Activated CD4-positive, alpha-beta T cell treated with anti-CD3 and anti-CD28 coated beads, Interleukin-2, amount 50 U/mL, for 48 hours (primary cell): Measurements from ENCODE around the gene ASPG.
A peak's percentile ranks its signal among the peaks of the same experiment; 100 is the strongest.

Experiments used
- DNase-seq, 2 experiments: peaks; one replicate each; pipeline ENCODE4 v3.0.0-alpha.2; 2020

ASPG gene

GRCh38 chr14:104107101-104107581 is 21.6 kb downstream of the ASPG start:
- no peak for DNase-seq

GRCh38 chr14:104107611-104108569 is 22.4 kb downstream of the ASPG start:
- no peak for DNase-seq

- DNase-seq, result no peak
Measured at GRCh38 chr14:104108570-104109541, 23.4 kb downstream of the ASPG start.

DNA sequence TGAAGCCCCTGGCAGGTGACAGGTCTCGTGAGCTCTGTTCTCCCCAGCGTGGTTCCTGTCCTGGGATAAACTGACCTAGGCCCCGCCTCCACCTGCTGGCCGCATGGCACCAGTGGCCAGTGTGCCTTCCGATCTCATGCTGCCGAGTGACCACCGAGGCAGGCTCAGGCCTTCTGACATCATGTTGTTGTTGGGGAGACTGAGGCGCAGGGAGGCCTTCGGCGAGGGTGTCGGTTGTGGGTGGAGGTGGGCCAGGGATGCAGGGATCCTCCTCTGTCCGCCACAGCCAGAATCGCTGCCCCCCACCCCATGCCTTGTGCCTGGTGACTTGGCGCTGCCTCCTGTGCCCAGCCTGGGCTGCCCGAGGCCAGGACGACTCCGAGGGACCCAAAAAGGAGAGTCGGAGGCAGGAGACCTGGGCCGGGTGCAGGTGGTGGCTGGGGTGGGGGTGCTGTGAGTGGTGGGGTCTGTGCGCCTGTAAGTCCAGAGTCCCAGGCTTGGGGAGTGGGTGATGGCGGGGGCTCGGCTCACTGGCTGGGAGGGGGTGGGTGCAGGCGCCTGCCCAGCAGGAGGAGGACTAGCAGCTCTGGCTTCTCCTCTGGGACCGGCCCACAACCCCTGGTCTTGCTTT is 24.3 kb downstream of the ASPG start:
- no peak for DNase-seq

DNA sequence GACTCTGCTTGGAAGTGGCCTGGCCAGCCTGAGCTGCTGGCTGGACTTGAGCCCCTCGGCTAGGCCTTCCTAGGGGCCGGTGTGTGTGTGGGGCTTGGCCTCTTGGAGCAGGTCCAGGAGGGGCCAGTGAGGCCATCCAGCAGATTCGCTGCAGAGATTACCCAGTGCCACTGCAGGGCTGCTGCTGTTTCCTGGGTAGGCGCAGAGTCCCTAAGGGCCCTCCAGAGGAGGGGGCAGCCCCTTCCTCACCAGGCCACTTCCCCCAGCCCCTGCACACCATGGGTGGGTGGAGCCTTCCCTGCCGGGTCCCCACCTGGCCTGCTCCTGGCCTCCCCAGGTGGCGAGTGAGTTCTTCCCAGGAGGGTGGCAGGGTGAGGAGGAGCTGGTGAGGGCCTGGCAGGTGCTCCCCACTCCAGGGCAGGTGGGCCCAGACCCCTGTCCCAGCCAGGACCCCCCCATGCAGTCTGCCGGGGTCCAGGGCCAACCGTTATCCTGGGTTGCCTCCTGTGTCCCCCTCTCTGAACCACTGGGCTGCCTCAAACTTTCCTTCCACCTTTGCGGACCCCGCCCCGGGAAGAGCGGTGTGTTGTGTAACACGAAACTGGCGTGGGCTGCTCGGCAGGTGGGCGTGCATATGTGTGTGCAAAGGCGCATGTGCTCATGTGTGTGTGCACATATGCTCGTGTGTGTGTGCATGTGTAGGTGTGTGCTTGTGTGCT is 25.1 kb downstream of the ASPG start:
- DNase-seq, result no peak

DNA sequence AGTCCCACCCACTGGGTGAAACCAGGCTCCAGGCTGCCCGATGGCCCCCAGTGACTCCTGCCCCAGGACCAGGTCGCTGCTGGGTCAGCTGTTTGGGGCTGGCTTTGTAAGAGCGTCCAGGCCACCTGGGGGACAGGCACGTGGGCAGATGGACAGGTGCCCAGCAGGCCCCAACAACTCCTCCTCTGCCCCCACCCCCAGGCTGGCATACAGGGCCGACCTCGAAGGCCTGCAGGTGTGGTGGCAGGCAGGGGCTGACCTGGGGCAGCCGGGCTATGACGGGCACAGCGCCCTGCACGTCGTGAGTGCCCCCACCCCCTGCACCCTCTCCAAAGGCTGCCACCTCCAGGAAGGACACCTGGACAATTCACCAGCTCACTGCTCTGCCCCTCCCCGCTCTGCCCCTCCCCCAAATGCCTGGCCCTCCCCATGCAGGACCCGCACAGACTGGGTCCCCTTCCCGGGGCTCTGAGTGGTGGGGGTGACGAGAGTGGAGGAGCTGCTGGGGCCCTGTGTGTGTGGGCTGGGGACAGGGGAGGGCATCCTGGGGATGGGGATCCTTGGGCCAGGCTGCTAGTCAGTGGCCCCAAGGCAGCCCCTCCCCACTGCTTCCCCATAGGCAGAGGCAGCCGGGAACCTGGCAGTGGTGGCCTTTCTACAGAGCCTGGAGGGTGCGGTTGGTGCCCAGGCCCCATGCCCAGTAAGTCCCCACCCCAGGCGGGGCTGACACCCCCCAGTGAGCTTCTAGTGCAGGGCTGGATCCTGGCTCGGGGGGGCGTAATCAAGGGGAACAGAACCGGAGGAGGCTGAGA is 26.0 kb downstream of the ASPG start:
- DNase-seq, result no peak

GRCh38 chr14:104112113-104112505 is 26.6 kb downstream of the ASPG start:
- no peak for DNase-seq

GRCh38 chr14:104112609-104113571 is 27.4 kb downstream of the ASPG start:
- DNase-seq, result no peak

DNA sequence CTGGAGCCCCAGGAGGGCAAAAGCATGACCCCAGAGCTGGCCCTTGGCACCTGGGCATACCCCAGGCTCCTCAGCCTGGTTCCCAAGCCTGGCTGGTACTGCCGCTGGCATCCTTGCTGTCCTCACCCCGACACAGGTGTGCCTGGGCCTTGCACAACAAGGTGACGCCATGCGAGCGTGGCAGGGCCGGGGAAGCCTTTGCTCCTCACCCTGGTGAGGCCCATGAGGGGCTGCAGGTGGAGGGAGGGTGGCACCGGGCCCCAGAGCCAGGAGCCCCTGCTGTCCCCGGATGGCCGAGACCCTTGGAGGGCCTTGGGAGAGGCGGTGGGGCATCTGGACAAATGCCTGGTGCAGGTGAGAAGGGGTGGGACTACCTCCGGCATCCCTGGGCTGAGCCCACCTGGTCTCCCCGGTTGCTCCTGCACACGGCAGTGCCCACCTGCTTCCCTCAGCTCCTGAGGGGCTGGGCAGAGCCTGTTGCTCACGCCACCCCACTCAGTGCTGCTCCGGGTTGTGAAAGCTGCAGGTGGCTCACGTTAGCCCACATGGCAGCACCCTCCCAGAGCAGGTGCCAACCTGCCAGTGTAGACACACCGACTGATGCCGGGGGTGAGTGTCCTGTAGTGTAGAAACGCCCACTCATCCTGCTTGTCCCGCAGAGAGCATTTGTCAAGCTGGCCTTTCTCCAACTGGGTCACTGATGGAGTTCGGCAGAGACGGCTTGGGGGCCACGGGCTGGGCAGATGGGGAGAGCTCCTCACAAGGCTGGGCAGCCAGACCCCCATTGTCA is 28.3 kb downstream of the ASPG start:
- DNase-seq, result no peak

- no peak for DNase-seq
Measured at GRCh38 chr14:104114421-104115130, 29.1 kb downstream of the ASPG start.

GRCh38 chr14:104115131-104115600 is 29.7 kb downstream of the ASPG start:
- no peak for DNase-seq

GRCh38 chr14:104115691-104116287 is 30.3 kb downstream of the ASPG start:
- DNase-seq, result no peak

GRCh38 chr14:104116288-104116755 is 30.8 kb downstream of the ASPG start:
- no peak for DNase-seq

DNA sequence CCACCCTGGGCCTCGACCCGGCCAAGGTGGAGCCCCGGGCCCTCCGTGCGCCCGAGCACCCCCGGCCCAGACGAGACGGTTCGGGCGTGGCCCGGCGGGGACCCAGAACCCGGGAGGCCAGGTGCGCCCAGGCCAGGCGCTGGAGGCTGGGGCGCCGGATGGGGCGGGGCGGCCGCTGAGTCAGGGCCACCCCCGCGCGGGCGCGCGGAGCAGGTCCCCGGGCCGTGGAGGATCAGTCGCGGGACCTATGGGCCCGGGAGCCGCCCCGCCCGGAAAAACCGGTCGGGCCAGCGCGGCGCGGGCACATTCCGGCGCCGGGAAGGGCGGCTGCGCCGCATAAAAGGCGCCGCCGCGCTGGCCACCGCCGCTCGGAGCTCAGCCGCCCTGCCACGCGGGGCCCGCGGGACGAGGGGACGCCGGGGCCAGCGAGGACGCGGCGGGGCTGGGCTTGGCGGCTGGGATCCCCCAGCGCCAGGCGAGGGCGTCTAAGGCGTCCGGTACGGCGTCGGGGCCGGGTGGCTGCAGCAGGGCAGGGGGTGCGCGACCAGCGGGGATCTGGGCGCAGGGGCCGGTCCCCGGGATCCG is 31.3 kb downstream of the ASPG start:
- DNase-seq, result peak; percentile 23 to 27

DNA sequence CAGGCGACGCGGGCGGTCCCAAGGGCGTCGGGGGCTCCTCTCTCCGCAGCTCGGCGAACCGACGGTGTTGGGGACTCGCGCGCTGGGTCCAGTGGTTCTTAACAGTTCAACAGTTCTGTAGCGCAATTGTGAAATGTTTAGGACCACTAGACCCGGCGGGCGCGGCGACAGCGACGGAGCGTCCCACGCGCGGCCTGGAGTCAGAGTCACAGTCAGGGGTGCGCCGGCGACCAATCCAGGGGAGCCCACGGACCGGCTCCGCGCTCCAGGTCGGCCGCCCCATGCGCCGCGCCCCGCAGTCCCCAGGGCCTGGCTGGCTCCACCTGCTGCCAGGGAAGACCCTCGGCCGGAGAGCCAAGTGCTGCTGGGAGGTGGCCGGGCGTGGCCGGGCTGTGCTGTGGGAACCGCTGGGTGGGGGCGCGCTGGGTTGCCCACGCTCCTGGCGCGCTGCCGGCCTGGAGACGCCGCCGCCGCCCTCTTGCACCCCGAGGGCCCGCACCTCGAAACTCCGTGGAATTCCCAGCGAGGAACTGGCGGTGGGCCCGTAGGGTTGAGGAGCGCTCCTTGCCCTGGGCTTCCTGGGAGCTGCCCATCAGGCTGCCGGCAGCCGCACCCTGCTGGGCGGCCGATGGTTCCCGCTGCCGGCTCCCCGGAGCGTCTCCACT is 32.0 kb downstream of the ASPG start:
- DNase-seq, result no peak

GRCh38 chr14:104118006-104118844 is 32.7 kb downstream of the ASPG start:
- no peak for DNase-seq
